HepG2 (cell line): ENCODE measurements around the gene SERPINB6. TPM values are rescaled to one million over a fixed set of nuclear protein-coding genes. Genes with fewer than 3 reads are reported as not detected.

Experiments used
- BRD4 ChIP-seq: sonication (generic); formaldehyde crosslinking; IDR thresholded peaks from 2 replicates; pipeline ENCODE4 v1.4.0; 2020; ENCODE audit warnings: missing genetic modification reagents
- CSRNP1 ChIP-seq: sonication (generic); formaldehyde crosslinking; IDR thresholded peaks from 2 replicates; pipeline ENCODE4 v1.8.1; 2023; ENCODE audit warnings: mild to moderate bottlenecking, missing genetic modification reagents
- E2F1 ChIP-seq: sonication (generic); formaldehyde crosslinking; IDR thresholded peaks from 2 replicates; pipeline ENCODE4 v1.5.0; 2020; ENCODE audit warnings: missing genetic modification reagents
- ELK4 ChIP-seq: sonication (generic); formaldehyde crosslinking; IDR thresholded peaks from 2 replicates; pipeline ENCODE4 v1.9.0; 2021; ENCODE audit warnings: missing genetic modification reagents, borderline replicate concordance
- GATA4 ChIP-seq: sonication (generic); IDR thresholded peaks from 2 replicates; pipeline ENCODE4 v1.6.1; 2016; ENCODE audit warnings: antibody characterized with exemption, low read depth, borderline replicate concordance
- HNF4G ChIP-seq, 2 experiments: sonication (generic) in 1 of 2; formaldehyde crosslinking in 1 of 2; IDR thresholded peaks; 2 replicates each; pipeline versions ENCODE4 v1.4.0 to v1.6.1; 2011 to 2020; ENCODE audit warnings: borderline replicate concordance in 2 of 2, low read depth in 2 of 2, mild to moderate bottlenecking in 2 of 2, low read length in 1 of 2, missing genetic modification reagents in 1 of 2, moderate library complexity in 1 of 2
- IRX3 ChIP-seq: sonication (generic); formaldehyde crosslinking; IDR thresholded peaks from 2 replicates; pipeline ENCODE4 v1.8.1; 2023; ENCODE audit warnings: mild to moderate bottlenecking, low read depth, missing genetic modification reagents, borderline replicate concordance
- KAT7 ChIP-seq: IDR thresholded peaks from 2 replicates; pipeline ENCODE4 v1.6.1; 2018; ENCODE audit warnings: borderline replicate concordance, missing compliant biosample characterization
- NFE2L2 ChIP-seq: fragments of 150-350 bp; IDR thresholded peaks from 2 replicates; pipeline ENCODE4 v1.6.1; 2014; ENCODE audit warnings: low read length
- RAD21 ChIP-seq: fragments of 450-650 bp; formaldehyde crosslinking; IDR thresholded peaks from 2 replicates; pipeline ENCODE4 v1.5.0; 2020; ENCODE audit warnings: mild to moderate bottlenecking
- TFDP1 ChIP-seq: IDR thresholded peaks from 2 replicates; pipeline ENCODE4 v1.6.1; 2016; ENCODE audit warnings: missing compliant biosample characterization, missing genetic modification reagents, borderline replicate concordance
- ZFP37 ChIP-seq: sonication (generic); formaldehyde crosslinking; IDR thresholded peaks from 2 replicates; pipeline ENCODE4 v1.4.0; 2020; ENCODE audit warnings: missing genetic modification reagents, borderline replicate concordance
- polyA plus RNA-seq, 8 experiments: library from polyadenylated mRNA; depleted of rRNA in 3 of 8; stranded (reverse) in 7 of 8; unstranded in 1 of 8; fragments of >200 nt; fragmentation: Illumina TruSeq in 4 of 8; extraction: Trizol in 4 of 8; gene quantifications; 2 replicates each; pipeline versions ENCODE4 v1.2.1 to v1.2.3, GENCODE V29; 2011 to 2016; ENCODE audit warnings: low read depth in 4 of 8, missing spikeins in 1 of 8, mixed read lengths in 1 of 8; ENCODE audit not compliant: insufficient read depth in 1 of 8
- total RNA-seq, 5 experiments: library from RNA; depleted of rRNA; stranded (reverse); fragments of >200 nt; fragmentation: Illumina TruSeq; extraction: Trizol; gene quantifications; 2 replicates each; pipeline ENCODE4 v1.2.3, GENCODE V29; 2016; ENCODE audit warnings: low read depth in 1 of 5
- TF ChIP-seq, protein P1 (sequence below): IDR thresholded peaks from 2 replicates; pipeline ENCODE4 v1.6.1; 2016; ENCODE audit warnings: missing biosample characterization, missing genetic modification reagents, low read depth
- TF ChIP-seq, protein P2 (sequence below): sonication (generic); formaldehyde crosslinking; IDR thresholded peaks from 2 replicates; pipeline ENCODE4 v1.5.0; 2020; ENCODE audit warnings: mild to moderate bottlenecking, missing genetic modification reagents, borderline replicate concordance

Gene SERPINB6
- total and polyA plus RNA-seq, 2 of the 13 experiments (the other 11 are each of a cell fraction or from before 2014, with no cell fraction given): 38.2 to 61.3 TPM

GRCh38 chr6:2998998-2999617 is 27.7 kb upstream of the SERPINB6 start (continued):
- peak; percentile 13; the same call in 1 of the 2 replicates for TF ChIP-seq CSRNP1 (CRISPR knock-in tag)
- TF ChIP-seq, protein P1, sequence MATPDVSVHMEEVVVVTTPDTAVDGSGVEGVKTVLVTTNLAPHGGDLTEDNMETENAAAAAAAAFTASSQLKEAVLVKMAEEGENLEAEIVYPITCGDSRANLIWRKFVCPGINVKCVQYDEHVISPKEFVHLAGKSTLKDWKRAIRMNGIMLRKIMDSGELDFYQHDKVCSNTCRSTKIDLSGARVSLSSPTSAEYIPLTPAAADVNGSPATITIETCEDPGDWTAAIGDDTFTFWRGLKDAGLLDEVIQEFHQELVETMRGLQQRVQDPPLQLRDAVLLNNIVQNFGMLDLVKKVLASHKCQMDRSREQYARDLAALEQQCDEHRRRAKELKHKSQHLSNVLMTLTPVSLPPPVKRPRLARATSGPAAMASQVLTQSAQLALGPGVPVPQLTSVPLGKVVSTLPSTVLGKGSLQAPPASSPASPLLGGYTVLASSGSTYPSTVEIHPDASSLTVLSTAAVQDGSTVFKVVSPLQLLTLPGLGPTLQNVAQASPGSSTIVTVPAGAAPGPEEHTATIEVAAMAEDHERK: peak; percentile 47; the same call in 1 of the 2 replicates
- TF ChIP-seq ELK4 (CRISPR knock-in tag): no peak
- TF ChIP-seq E2F1: no peak
- TF ChIP-seq IRX3 (CRISPR knock-in tag): peak; percentile 16; the same call in 1 of the 2 replicates
- peak; percentile 14; the same call in 1 of the 2 replicates for TF ChIP-seq GATA4
- TF ChIP-seq TFDP1 (CRISPR knock-in tag): peak; percentile 46; the same call in 1 of the 2 replicates
- 0 out of 2 replicates have a peak, but pooled peaks have one; percentile 28 for TF ChIP-seq KAT7 (CRISPR knock-in tag)
- no peak for TF ChIP-seq NFE2L2
- TF ChIP-seq BRD4 (CRISPR knock-in tag): no peak
- TF ChIP-seq RAD21 (CRISPR knock-in tag): no peak
- TF ChIP-seq, protein P2, sequence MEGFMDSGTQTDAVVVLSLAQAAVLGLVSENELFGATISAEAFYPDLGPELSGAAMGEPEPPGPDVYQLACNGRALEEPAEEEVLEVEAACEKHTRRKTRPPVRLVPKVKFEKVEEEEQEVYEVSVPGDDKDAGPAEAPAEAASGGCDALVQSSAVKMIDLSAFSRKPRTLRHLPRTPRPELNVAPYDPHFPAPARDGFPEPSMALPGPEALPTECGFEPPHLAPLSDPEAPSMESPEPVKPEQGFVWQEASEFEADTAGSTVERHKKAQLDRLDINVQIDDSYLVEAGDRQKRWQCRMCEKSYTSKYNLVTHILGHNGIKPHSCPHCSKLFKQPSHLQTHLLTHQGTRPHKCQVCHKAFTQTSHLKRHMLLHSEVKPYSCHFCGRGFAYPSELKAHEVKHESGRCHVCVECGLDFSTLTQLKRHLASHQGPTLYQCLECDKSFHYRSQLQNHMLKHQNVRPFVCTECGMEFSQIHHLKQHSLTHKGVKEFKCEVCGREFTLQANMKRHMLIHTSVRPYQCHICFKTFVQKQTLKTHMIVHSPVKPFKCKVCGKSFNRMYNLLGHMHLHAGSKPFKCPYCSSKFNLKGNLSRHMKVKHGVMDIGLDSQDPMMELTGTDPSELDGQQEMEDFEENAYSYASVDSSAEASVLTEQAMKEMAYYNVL (CRISPR knock-in tag): peak; percentile 93
- TF ChIP-seq ZFP37 (CRISPR knock-in tag): peak; percentile 67; the same call in 1 of the 2 replicates
- TF ChIP-seq HNF4G (IDR thresholded peaks at IDR 0.05; ENCODE audit: borderline replicate concordance, low read depth, low read length): peak; percentile 99
- peak; percentile 98 for TF ChIP-seq HNF4G (CRISPR knock-in tag; IDR thresholded peaks at IDR 0.05; ENCODE audit: borderline replicate concordance, low read depth)
